Measurements from ENCODE around the gene CDK5RAP1.

DNA sequence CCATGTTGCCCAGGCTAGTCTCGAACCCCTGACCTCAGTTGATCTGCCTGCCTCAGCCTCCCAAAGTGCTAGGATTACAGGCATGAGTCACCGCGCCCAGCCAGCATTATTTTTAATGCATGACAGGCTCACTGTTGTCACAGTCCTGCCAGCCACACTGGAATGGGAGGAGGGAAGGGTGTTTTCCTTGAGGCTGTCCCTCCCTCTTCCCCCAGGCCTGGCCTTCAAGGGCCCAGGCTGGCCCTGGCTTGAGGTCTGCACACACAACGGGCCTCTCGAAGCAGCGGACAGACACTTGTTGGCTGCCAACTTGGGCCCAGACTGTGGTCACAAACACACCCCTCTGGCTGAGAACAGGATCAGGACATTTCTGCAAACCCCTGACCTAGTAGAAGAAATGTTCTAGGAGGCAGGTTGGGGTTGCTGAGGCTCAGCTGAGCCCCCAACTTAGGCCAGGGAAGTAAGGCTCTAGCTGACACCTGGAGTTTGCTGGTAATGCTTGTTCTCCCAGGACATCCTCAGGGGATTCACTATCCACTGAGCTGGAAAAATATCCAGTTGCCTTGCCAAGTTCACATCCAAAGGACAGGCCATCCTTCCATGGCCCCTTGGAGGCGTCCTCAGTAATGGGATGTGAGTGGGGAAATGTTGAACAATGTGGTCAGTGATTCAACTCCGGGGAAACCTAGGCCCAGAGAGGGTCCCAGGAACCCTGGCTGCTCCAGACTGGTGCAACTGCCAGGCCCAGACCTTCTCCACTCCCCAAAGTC lies 32.3 kb upstream of the CDK5RAP1 start:
- TF ChIP-seq, protein P1, sequence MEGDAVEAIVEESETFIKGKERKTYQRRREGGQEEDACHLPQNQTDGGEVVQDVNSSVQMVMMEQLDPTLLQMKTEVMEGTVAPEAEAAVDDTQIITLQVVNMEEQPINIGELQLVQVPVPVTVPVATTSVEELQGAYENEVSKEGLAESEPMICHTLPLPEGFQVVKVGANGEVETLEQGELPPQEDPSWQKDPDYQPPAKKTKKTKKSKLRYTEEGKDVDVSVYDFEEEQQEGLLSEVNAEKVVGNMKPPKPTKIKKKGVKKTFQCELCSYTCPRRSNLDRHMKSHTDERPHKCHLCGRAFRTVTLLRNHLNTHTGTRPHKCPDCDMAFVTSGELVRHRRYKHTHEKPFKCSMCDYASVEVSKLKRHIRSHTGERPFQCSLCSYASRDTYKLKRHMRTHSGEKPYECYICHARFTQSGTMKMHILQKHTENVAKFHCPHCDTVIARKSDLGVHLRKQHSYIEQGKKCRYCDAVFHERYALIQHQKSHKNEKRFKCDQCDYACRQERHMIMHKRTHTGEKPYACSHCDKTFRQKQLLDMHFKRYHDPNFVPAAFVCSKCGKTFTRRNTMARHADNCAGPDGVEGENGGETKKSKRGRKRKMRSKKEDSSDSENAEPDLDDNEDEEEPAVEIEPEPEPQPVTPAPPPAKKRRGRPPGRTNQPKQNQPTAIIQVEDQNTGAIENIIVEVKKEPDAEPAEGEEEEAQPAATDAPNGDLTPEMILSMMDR (IDR thresholded peaks at IDR 0.05): no peak
- TF ChIP-seq CREB1 (CRISPR knock-in tag; IDR thresholded peaks at IDR 0.05) (no peak), FOXJ3 (CRISPR knock-in tag; IDR thresholded peaks at IDR 0.05; ENCODE audit: borderline replicate concordance) (no peak), NFYB (CRISPR knock-in tag; conservative IDR thresholded peaks at IDR 0.05; ENCODE audit: low read depth) (no peak)
- TF ChIP-seq, protein P2, sequence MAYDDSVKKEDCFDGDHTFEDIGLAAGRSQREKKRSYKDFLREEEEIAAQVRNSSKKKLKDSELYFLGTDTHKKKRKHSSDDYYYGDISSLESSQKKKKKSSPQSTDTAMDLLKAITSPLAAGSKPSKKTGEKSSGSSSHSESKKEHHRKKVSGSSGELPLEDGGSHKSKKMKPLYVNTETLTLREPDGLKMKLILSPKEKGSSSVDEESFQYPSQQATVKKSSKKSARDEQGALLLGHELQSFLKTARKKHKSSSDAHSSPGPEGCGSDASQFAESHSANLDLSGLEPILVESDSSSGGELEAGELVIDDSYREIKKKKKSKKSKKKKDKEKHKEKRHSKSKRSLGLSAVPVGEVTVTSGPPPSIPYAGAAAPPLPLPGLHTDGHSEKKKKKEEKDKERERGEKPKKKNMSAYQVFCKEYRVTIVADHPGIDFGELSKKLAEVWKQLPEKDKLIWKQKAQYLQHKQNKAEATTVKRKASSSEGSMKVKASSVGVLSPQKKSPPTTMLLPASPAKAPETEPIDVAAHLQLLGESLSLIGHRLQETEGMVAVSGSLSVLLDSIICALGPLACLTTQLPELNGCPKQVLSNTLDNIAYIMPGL (CRISPR knock-in tag; IDR thresholded peaks at IDR 0.05): no peak
- TF ChIP-seq, protein P3, sequence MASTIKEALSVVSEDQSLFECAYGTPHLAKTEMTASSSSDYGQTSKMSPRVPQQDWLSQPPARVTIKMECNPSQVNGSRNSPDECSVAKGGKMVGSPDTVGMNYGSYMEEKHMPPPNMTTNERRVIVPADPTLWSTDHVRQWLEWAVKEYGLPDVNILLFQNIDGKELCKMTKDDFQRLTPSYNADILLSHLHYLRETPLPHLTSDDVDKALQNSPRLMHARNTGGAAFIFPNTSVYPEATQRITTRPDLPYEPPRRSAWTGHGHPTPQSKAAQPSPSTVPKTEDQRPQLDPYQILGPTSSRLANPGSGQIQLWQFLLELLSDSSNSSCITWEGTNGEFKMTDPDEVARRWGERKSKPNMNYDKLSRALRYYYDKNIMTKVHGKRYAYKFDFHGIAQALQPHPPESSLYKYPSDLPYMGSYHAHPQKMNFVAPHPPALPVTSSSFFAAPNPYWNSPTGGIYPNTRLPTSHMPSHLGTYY (CRISPR knock-in tag; IDR thresholded peaks at IDR 0.05): no peak
- TF ChIP-seq, protein P4, sequence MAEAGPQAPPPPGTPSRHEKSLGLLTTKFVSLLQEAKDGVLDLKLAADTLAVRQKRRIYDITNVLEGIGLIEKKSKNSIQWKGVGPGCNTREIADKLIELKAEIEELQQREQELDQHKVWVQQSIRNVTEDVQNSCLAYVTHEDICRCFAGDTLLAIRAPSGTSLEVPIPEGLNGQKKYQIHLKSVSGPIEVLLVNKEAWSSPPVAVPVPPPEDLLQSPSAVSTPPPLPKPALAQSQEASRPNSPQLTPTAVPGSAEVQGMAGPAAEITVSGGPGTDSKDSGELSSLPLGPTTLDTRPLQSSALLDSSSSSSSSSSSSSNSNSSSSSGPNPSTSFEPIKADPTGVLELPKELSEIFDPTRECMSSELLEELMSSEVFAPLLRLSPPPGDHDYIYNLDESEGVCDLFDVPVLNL (CRISPR knock-in tag; IDR thresholded peaks at IDR 0.05; ENCODE audit: borderline replicate concordance, low read depth): no peak
- TF ChIP-seq, protein P5, sequence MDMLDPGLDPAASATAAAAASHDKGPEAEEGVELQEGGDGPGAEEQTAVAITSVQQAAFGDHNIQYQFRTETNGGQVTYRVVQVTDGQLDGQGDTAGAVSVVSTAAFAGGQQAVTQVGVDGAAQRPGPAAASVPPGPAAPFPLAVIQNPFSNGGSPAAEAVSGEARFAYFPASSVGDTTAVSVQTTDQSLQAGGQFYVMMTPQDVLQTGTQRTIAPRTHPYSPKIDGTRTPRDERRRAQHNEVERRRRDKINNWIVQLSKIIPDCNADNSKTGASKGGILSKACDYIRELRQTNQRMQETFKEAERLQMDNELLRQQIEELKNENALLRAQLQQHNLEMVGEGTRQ (CRISPR knock-in tag; IDR thresholded peaks at IDR 0.05): no peak
- TF ChIP-seq, protein P6, sequence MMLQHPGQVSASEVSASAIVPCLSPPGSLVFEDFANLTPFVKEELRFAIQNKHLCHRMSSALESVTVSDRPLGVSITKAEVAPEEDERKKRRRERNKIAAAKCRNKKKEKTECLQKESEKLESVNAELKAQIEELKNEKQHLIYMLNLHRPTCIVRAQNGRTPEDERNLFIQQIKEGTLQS (CRISPR knock-in tag; conservative IDR thresholded peaks at IDR 0.05): no peak
- TF ChIP-seq, protein P7, sequence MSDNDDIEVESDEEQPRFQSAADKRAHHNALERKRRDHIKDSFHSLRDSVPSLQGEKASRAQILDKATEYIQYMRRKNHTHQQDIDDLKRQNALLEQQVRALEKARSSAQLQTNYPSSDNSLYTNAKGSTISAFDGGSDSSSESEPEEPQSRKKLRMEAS (CRISPR knock-in tag; IDR thresholded peaks at IDR 0.05): no peak
- TF ChIP-seq, protein P8, sequence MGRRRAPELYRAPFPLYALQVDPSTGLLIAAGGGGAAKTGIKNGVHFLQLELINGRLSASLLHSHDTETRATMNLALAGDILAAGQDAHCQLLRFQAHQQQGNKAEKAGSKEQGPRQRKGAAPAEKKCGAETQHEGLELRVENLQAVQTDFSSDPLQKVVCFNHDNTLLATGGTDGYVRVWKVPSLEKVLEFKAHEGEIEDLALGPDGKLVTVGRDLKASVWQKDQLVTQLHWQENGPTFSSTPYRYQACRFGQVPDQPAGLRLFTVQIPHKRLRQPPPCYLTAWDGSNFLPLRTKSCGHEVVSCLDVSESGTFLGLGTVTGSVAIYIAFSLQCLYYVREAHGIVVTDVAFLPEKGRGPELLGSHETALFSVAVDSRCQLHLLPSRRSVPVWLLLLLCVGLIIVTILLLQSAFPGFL (CRISPR knock-in tag; IDR thresholded peaks at IDR 0.05; ENCODE audit: borderline replicate concordance): no peak

All from WTC11 (cell line).